B cell (primary cell): Measurements from ENCODE around the gene ZBTB24.

Source experiments
- CTCF ChIP-seq: fragments of 200-600 bp; IDR thresholded peaks from one replicate; pipeline ENCODE4 v1.8.0; 2022; ENCODE audit warnings: antibody characterized with exemption, mild to moderate bottlenecking
- EZH2 ChIP-seq: IDR thresholded peaks from 2 replicates; pipeline ENCODE4 v1.6.1; 2012; ENCODE audit warnings: borderline replicate concordance, low read depth, mild to moderate bottlenecking, moderate library complexity, low read length; ENCODE audit not compliant: insufficient read depth, poor library complexity, severe bottlenecking

- TF ChIP-seq CTCF (no peak), EZH2 (no peak)
Measured at GRCh38 chr6:109450801-109451200, 32.2 kb downstream of the ZBTB24 start.
